OCI-LY3 (cell line): ENCODE data around the gene ARID1B.

ENCODE experiments used
- H2AFZ ChIP-seq: fragments of 200-600, 300-600 bp; shearing (Covaris generic); 2 replicates; pipeline ENCODE4 v1.6.0; 2014; ENCODE audit warnings: antibody characterized with exemption, low read depth, low read length
- H3K27ac ChIP-seq: fragments of 200-600, 300-600 bp; sonication (generic); 2 replicates; pipeline ENCODE4 v1.5.1; 2014; ENCODE audit warnings: mild to moderate bottlenecking, low read length, moderate library complexity, mixed read lengths
- H3K27me3 ChIP-seq: fragments of 200-600, 300-600 bp; sonication (generic); 2 replicates; pipeline ENCODE4 v1.6.1; 2014; ENCODE audit warnings: low read depth, low read length, mixed read lengths
- H3K36me3 ChIP-seq: fragments of 200-600, 300-600 bp; sonication (generic); replicated peaks from 2 replicates; pipeline ENCODE3; 2014; ENCODE audit warnings: low read depth, low read length, mixed read lengths
- H3K4me1 ChIP-seq: fragments of 300-600, 200-600 bp; sonication (generic); 2 replicates; pipeline ENCODE4 v1.6.1; 2014; ENCODE audit warnings: low read length, mixed read lengths
- H3K4me2 ChIP-seq: fragments of 200-600, 300-600 bp; sonication (generic); 2 replicates; pipeline ENCODE4 v1.6.1; 2014; ENCODE audit warnings: low read length, mixed read lengths
- H3K4me3 ChIP-seq: fragments of 300-600, 200-600 bp; sonication (generic); 2 replicates; pipeline ENCODE4 v1.5.1; 2014; ENCODE audit warnings: antibody characterized with exemption, mild to moderate bottlenecking, low read length, moderate library complexity
- H3K79me2 ChIP-seq: fragments of 300-600, 200-600 bp; shearing (Covaris generic); 2 replicates; pipeline ENCODE4 v1.6.1; 2014; ENCODE audit warnings: mild to moderate bottlenecking, low read length, mixed read lengths
- H3K9ac ChIP-seq: fragments of 300-600, 200-600 bp; shearing (Covaris generic); 2 replicates; pipeline ENCODE4 v1.6.0; 2014; ENCODE audit warnings: mild to moderate bottlenecking, low read length, moderate library complexity
- H3K9me3 ChIP-seq: fragments of 200-600, 300-600 bp; shearing (Covaris generic); 2 replicates; pipeline ENCODE4 v1.6.1; 2014; ENCODE audit warnings: low read length, mixed read lengths; ENCODE audit not compliant: insufficient read depth
- H4K20me1 ChIP-seq: fragments of 200-600, 300-600 bp; sonication (generic); 2 replicates; pipeline ENCODE4 v1.6.1; 2016; ENCODE audit warnings: low read length, mixed read lengths; ENCODE audit not compliant: insufficient read depth
- EZH2phosphoT487 ChIP-seq: fragments of 200-600 bp; shearing (Covaris generic); IDR thresholded peaks from 2 replicates; pipeline ENCODE4 v1.6.1; 2018; ENCODE audit warnings: antibody characterized with exemption, mixed run types, low read depth
- TF ChIP-seq, protein P1 (sequence below): fragments of 200-600, 300-600 bp; sonication (generic); IDR thresholded peaks from 2 replicates; pipeline ENCODE4 v1.5.1; 2014; ENCODE audit warnings: antibody characterized with exemption, low read length, low read depth

Gene ARID1B

DNA sequence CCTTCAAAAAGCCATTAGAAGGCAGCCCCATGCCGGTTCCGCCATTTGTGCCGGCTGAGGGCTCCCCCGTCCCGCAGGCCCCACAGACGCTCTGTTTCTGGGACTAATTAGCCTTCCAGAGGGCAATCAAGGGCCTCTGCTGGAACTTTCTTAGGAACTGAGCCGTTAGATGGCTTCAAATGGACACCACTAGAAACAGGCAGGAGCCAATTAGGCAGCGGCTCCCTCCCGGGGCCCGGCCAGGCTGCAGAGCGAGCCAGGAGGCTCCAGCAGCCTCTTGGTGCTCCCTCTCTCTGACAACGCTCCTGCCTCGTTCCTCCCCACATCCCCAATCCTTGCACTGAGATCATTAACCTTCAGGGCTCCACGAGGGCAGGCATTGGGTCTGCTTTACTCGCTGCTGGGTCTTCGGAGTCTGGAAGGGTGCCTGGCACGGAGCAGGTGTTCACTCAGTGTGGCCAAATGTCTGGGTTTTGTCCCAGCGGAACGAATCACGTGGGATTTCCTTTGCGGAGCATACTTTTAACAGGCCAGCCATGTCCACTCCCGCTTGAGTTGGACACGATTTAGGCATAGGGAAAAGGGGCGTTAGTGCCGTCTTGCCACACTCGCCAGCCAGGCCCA is 447.9 kb downstream of the ARID1B start:
- Histone ChIP-seq H3K27ac (no peak overlapping the region), H3K4me2 (no peak overlapping the region), H3K9ac (no peak overlapping the region), H3K9me3 (no peaks in the 10 kb centered on the region), H4K20me1 (no peaks in the 10 kb centered on the region), H3K4me1 (peaks cover 31% of the 10 kb centered on the region), H2AFZ (no peak overlapping the region), H3K4me3 (no peak overlapping the region), H3K36me3 (no peaks in the 10 kb centered on the region), H3K79me2 (no peaks in the 10 kb centered on the region), H3K27me3 (peaks cover 11% of the 10 kb centered on the region)
- TF ChIP-seq, protein P1, sequence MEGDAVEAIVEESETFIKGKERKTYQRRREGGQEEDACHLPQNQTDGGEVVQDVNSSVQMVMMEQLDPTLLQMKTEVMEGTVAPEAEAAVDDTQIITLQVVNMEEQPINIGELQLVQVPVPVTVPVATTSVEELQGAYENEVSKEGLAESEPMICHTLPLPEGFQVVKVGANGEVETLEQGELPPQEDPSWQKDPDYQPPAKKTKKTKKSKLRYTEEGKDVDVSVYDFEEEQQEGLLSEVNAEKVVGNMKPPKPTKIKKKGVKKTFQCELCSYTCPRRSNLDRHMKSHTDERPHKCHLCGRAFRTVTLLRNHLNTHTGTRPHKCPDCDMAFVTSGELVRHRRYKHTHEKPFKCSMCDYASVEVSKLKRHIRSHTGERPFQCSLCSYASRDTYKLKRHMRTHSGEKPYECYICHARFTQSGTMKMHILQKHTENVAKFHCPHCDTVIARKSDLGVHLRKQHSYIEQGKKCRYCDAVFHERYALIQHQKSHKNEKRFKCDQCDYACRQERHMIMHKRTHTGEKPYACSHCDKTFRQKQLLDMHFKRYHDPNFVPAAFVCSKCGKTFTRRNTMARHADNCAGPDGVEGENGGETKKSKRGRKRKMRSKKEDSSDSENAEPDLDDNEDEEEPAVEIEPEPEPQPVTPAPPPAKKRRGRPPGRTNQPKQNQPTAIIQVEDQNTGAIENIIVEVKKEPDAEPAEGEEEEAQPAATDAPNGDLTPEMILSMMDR: no peak
- no peak for TF ChIP-seq EZH2phosphoT487

DNA sequence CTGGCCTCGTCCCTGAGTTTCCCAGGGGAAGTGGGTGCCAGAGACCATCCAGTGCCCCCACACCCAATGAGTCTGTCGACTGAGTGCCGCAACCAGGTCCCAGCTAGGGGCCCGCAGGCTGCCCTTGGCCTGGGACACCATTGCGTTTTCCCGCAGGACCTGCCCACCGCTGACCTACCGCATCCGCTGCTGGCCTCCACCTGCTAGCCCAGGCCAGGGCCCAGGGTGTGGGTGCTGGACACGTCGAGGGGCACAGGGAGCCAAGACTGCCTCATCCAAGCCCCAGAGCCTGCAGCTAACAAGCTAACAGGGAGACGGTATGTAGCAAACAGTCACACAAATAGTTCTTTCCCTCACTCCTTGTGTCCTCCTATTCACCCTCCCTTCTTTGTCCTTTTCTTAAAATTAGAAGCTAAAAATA is 448.4 kb downstream of the ARID1B start:
- Histone ChIP-seq H2AFZ (no peak overlapping the region), H3K27me3 (peaks cover 11% of the 10 kb centered on the region), H3K4me2 (no peak overlapping the region), H4K20me1 (no peaks in the 10 kb centered on the region), H3K27ac (no peak overlapping the region), H3K9ac (no peak overlapping the region), H3K4me3 (no peak overlapping the region), H3K79me2 (no peaks in the 10 kb centered on the region), H3K9me3 (no peaks in the 10 kb centered on the region), H3K36me3 (no peaks in the 10 kb centered on the region), H3K4me1 (peaks cover 31% of the 10 kb centered on the region)
- no peak for TF ChIP-seq EZH2phosphoT487
- TF ChIP-seq, protein P1: no peak

DNA sequence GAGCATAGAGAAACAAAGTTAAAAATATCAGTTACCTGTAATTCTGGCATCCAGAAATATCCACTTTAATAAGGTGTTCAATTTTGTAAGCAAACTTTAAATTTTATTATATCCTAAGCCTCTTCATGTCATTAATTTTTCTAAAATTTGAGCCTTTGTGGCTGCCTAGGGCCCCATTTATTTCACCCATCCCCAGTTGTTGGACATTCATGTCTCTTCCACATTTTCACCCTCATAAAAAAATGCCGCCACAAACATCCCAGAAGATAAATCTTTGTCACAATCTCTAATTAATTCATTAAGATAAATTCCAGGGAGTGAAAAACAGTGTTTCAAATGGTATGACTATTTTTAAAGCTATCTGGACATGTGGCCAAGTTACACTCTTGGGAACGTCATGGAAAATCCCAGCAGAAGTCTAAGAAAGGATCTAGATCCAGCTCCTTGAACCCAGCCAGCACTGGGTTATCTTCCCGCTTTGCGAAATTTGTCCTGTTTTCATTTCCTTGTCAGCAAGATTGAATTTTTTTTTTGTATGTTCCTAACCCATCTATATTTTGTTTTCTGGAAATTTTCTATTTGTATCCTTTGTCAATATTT is 448.9 kb downstream of the ARID1B start:
- Histone ChIP-seq H3K27me3 (peaks cover 11% of the 10 kb centered on the region), H3K36me3 (no peaks in the 10 kb centered on the region), H3K9ac (no peak overlapping the region), H3K9me3 (no peaks in the 10 kb centered on the region), H3K79me2 (no peaks in the 10 kb centered on the region), H4K20me1 (no peaks in the 10 kb centered on the region), H3K4me3 (no peak overlapping the region), H3K4me1 (peaks cover 31% of the 10 kb centered on the region), H3K27ac (no peak overlapping the region), H3K4me2 (no peak overlapping the region), H2AFZ (no peak overlapping the region)
- no peak for TF ChIP-seq EZH2phosphoT487
- TF ChIP-seq, protein P1: no peak

DNA sequence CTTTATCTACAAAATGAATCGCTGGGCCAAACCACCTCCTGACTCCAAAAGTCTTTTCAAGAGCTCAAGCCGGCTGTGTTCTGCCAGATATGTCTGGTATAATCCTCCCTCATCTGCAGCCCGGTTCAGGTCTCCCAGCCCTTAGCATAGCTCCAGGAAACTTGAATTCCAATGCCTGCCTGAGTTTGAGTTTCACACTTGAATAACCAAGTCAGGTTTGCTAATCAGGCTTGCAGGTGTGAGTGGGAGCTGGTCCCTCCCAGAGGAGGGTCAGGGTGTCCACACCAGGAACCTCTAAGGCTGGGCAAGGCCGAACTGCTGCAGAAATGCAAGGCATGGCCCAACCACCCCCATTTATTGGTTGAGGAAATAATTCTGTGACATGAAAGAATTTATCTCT is 449.6 kb downstream of the ARID1B start:
- Histone ChIP-seq H2AFZ (no peak overlapping the region), H3K9ac (no peak overlapping the region), H4K20me1 (no peaks in the 10 kb centered on the region), H3K36me3 (no peaks in the 10 kb centered on the region), H3K27ac (no peak overlapping the region), H3K4me1 (peaks cover 31% of the 10 kb centered on the region), H3K9me3 (no peaks in the 10 kb centered on the region), H3K4me3 (no peak overlapping the region), H3K4me2 (no peak overlapping the region), H3K79me2 (no peaks in the 10 kb centered on the region), H3K27me3 (peaks cover 11% of the 10 kb centered on the region)
- TF ChIP-seq, protein P1: no peak
- TF ChIP-seq EZH2phosphoT487: no peak
